Right forelimb (tissue), 1 donor: ENCODE results near the gene GIMAP4.
"Not testable (repeated sequence)": the region's sequence is repeated elsewhere in the genome, so short reads cannot be mapped to it uniquely, and the experiment has no call there.

Source experiments
- DNase-seq: peaks from one replicate; pipeline ENCODE4 v3.0.0-alpha.2; 2018

The GIMAP4 gene

GRCh38 chr7:150580638-150581394 is 13.6 kb downstream of the GIMAP4 start:
- DNase-seq = no peak

GRCh38 chr7:150585199-150585598 is 18.0 kb downstream of the GIMAP4 start:
- no peak for DNase-seq

- DNase-seq = no peak
Measured at GRCh38 chr7:150586068-150586784, 19.0 kb downstream of the GIMAP4 start.

- no peak for DNase-seq
Measured at GRCh38 chr7:150586785-150587152, 19.6 kb downstream of the GIMAP4 start.

- DNase-seq = no peak
Measured at GRCh38 chr7:150587551-150587950, 20.4 kb downstream of the GIMAP4 start.

- DNase-seq = no peak
Measured at GRCh38 chr7:150594805-150595204, 27.6 kb downstream of the GIMAP4 start.

- DNase-seq = no peak
Measured at GRCh38 chr7:150595361-150595760, 28.2 kb downstream of the GIMAP4 start.

GRCh38 chr7:150603600-150603999 is 36.4 kb downstream of the GIMAP4 start:
- DNase-seq = not testable (repeated sequence)

GRCh38 chr7:150610233-150610632 is 43.0 kb downstream of the GIMAP4 start:
- no peak for DNase-seq

GRCh38 chr7:150612925-150613324 is 45.7 kb downstream of the GIMAP4 start:
- DNase-seq = no peak

- DNase-seq = no peak
Measured at GRCh38 chr7:150613880-150614279, 46.7 kb downstream of the GIMAP4 start.

- DNase-seq = not testable (repeated sequence)
Measured at GRCh38 chr7:150614426-150614825, 47.2 kb downstream of the GIMAP4 start.

GRCh38 chr7:150615221-150615755 is 48.1 kb downstream of the GIMAP4 start:
- not testable (repeated sequence) for DNase-seq

- no peak for DNase-seq
Measured at GRCh38 chr7:150620061-150620460, 52.9 kb downstream of the GIMAP4 start.

- DNase-seq = no peak
Measured at GRCh38 chr7:150620617-150621371, 53.6 kb downstream of the GIMAP4 start.

- DNase-seq = no peak
Measured at GRCh38 chr7:150621376-150621775, 54.2 kb downstream of the GIMAP4 start.
